PC-9 (cell line): ENCODE data around the gene MZT2B. TPM values are rescaled to one million over a fixed set of nuclear protein-coding genes. Genes with fewer than 3 reads are reported as not detected.
"Not testable (repeated sequence)": the region's sequence is repeated elsewhere in the genome, so short reads cannot be mapped to it uniquely, and the experiment has no call there.

Experiments
- BruUV-seq: library from RNA; stranded (reverse); fragments of 400-500 nt; replicated peaks from 2 replicates; lab custom pipeline; 2021; lab: Mats Ljungman, UMichigan
- CTCF ChIA-PET: fragments of 300-600 bp; sonication (Branson Sonifier 250); formaldehyde crosslinking; loops from one replicate; lab custom pipeline; 2022; ENCODE audit warnings: antibody characterized with exemption; lab: Charles Lee
- POLR2A ChIA-PET: fragments of 300-600 bp; sonication (Branson Sonifier 250); formaldehyde crosslinking; loops from one replicate; lab custom pipeline; 2022; ENCODE audit warnings: antibody characterized with exemption; ENCODE audit not compliant: unreplicated experiment; lab: Charles Lee
- DNase-seq, 2 experiments: peaks; one replicate each; pipeline versions ENCODE4 v3.0.0 to v3.0.0-alpha.2; 2015 to 2022; ENCODE audit warnings: mixed read lengths in 1 of 2
- H2AFZ ChIP-seq: fragments of 200-600 bp; sonication (generic); 2 replicates; pipeline ENCODE4 v1.8.1; 2017; ENCODE audit warnings: antibody characterized with exemption
- H3F3A ChIP-seq: fragments of 200-600 bp; sonication (generic); 2 replicates; pipeline ENCODE4 v1.8.1; 2017; ENCODE audit warnings: antibody characterized with exemption, mild to moderate bottlenecking, low read depth; ENCODE audit not compliant: insufficient read depth
- H3K27ac ChIP-seq: fragments of 200-600 bp; sonication (generic); 2 replicates; pipeline ENCODE4 v1.6.1; 2016; ENCODE audit warnings: mixed run types
- H3K27me3 ChIP-seq: fragments of 200-600 bp; sonication (generic); 2 replicates; pipeline ENCODE4 v1.6.1; 2016; ENCODE audit warnings: low read depth, mixed run types; ENCODE audit not compliant: insufficient read depth
- H3K36me3 ChIP-seq: fragments of 200-600 bp; sonication (generic); 2 replicates; pipeline ENCODE4 v1.6.1; 2016; ENCODE audit warnings: low read depth, mixed run types
- H3K4me1 ChIP-seq: fragments of 200-600 bp; sonication (generic); replicated peaks from 2 replicates; pipeline ENCODE4 v1.6.1; 2016; ENCODE audit warnings: mixed run types; ENCODE audit not compliant: insufficient read depth
- H3K4me2 ChIP-seq: fragments of 200-600 bp; sonication (generic); 2 replicates; pipeline ENCODE4 v1.6.1; 2017; ENCODE audit warnings: mixed run types
- H3K4me3 ChIP-seq: fragments of 200-600 bp; sonication (generic); 2 replicates; pipeline ENCODE4 v1.6.1; 2016; ENCODE audit warnings: mixed run types
- H3K79me2 ChIP-seq: fragments of 200-600 bp; sonication (generic); 2 replicates; pipeline ENCODE4 v1.6.1; 2017; ENCODE audit warnings: low read depth, mixed run types
- H3K9me2 ChIP-seq: fragments of 200-600 bp; sonication (generic); 2 replicates; pipeline ENCODE4 v1.8.1; 2017; ENCODE audit warnings: mild to moderate bottlenecking; ENCODE audit not compliant: insufficient read depth
- H3K9me3 ChIP-seq: fragments of 200-600 bp; sonication (generic); 2 replicates; pipeline ENCODE4 v1.8.1; 2016; ENCODE audit warnings: low read depth; ENCODE audit not compliant: insufficient read depth
- H4K20me1 ChIP-seq: fragments of 200-600 bp; sonication (generic); 2 replicates; pipeline ENCODE4 v1.8.1; 2017; ENCODE audit not compliant: insufficient read depth
- intact Hi-C: fragments of 100-400 bp; cut with micrococcal nuclease; formaldehyde crosslinking; loops from one replicate; pipeline ENCODE4 v1.10.0; 2022; ENCODE audit not compliant: unreplicated experiment
- total RNA-seq: library from RNA; stranded (reverse); gene quantifications from 2 replicates; pipeline ENCODE4 v1.2.3, GENCODE V29; 2021

Gene MZT2B
- total RNA-seq, 1 experiment from 2014 or later, result 313 TPM

DNA sequence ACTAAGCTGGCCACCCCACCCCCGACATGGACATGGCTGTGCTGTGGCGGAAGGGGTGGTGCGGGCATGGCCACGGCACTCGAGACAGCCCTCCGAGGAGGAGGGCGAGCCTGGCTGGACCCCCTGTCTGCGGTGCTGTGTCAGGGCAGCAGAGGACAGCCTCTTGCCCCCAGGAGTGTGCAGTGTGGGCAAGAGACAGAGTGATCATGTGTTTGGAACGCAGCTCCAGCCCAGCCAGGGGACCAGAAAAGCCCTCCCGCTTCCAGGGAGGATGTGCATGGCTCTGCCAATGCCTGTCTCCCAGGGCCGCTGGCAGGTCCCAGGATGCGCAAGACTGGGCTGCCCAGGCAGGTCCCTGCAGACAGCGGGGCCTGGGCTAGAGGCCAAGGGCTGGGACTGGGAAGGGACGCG lies 43.2 kb upstream of the MZT2B start:
- H2AFZ ChIP-seq, BruUV-seq, H4K20me1 ChIP-seq, H3K4me2 ChIP-seq, DNase-seq, H3K4me1 ChIP-seq, H3K9me2 ChIP-seq, intact Hi-C loops, H3K36me3 ChIP-seq, H3F3A ChIP-seq, H3K27me3 ChIP-seq, H3K27ac ChIP-seq, CTCF ChIA-PET, H3K4me3 ChIP-seq, POLR2A ChIA-PET, H3K9me3 ChIP-seq, H3K79me2 ChIP-seq: not testable (repeated sequence)

DNA sequence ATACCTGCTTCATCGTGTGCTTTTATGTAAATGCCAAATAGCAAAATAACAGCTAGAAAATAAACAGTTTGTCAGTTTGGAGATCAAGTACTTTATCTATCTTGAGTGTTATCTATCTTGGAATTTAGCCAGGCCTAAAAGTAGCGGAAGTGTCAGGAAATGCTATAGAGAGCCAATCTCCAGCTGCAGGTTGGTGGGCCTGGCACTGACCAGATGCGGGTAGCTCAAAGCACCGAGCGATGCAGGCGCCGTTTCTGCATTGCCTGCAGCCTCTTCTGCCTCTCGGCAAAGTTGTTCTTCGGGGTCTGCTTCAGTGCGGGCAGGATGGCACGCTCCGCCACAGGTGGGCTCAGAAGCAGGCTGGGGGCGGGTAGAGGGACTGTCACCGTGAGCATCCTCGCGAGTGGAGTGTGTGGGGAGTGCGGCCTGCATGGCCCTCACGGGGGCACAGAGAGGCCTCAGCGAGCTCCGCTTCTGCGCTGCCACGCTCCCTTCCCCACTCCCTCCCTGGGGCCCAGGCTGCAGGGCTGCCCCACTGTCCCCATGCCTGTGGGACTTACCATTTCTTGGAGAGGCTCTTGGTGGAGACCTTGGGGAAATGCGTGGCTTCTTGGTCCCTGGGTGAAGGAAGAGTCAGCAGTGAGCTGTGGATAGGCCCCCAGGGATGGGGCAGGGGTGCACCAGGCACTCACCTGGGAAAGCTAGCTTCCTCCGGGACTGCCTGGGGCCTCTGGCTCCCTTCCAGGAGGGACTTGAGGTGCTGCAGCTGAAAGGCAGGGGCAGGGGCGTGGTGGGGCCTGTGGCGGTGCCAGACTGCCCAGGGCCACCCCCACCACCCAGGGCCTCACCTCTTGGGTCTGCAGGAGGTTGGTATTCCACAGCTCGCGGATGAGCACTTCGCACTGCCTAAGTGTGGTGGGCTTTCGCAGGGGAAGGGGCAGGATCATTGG lies 42.5 kb upstream of the MZT2B start:
- intact Hi-C loops, DNase-seq, H3K27me3 ChIP-seq, BruUV-seq, H4K20me1 ChIP-seq, CTCF ChIA-PET, H3K4me3 ChIP-seq, H3K4me2 ChIP-seq, H3F3A ChIP-seq, H3K9me2 ChIP-seq, H2AFZ ChIP-seq, H3K36me3 ChIP-seq, H3K27ac ChIP-seq, POLR2A ChIA-PET, H3K79me2 ChIP-seq, H3K9me3 ChIP-seq, H3K4me1 ChIP-seq: not testable (repeated sequence)

DNA sequence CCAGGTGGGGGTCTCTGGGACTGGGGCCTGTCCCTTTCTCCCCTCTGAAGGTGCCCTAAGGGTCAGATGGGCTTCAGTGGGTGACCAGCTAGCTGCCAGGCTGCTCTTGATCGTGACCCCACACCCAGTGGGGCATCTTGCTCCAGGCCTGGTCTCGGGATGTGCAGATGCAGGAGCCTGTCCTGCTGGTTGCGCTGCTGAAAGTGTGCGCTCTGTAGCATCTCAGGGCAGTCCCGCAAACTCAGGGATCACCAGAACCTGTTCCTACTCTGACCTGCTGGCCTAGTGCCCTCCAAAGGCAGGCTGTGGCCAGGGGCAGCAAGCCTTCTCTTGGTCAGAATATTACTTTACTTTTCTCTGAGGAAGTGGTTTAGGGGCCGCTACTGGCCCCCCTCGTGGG lies 41.5 kb upstream of the MZT2B start:
- DNase-seq, H4K20me1 ChIP-seq, H3K4me1 ChIP-seq, H3K27me3 ChIP-seq, H3K9me2 ChIP-seq, intact Hi-C loops, H3F3A ChIP-seq, BruUV-seq, H3K4me2 ChIP-seq, H3K36me3 ChIP-seq, H3K4me3 ChIP-seq, POLR2A ChIA-PET, H3K9me3 ChIP-seq, H2AFZ ChIP-seq, H3K27ac ChIP-seq, H3K79me2 ChIP-seq, CTCF ChIA-PET: not testable (repeated sequence)

DNA sequence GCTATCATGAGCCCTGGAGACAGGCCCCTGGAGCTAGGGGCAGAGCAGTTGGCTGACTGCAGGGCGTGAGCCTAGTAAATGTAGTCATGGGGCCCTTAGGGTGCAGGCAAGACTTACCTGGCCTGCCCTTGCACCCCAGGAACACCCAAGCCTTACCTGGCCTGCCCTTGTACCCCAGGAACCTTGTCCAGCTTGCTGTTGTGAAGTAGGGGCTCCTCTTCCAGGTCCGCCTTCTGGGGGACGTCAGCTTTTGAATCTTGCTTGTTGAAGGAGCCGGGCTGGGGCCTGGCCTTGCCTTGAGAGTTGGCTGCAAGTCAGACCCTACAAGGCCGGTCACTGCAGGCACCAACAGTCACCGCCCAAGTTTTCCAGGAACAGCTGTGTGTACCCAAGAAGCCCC lies 41.1 kb upstream of the MZT2B start:
- intact Hi-C loops, H3K36me3 ChIP-seq, H3K79me2 ChIP-seq, DNase-seq, BruUV-seq, H3K4me2 ChIP-seq, H3F3A ChIP-seq, CTCF ChIA-PET, H3K9me3 ChIP-seq, H3K27ac ChIP-seq, H3K27me3 ChIP-seq, H3K9me2 ChIP-seq, POLR2A ChIA-PET, H4K20me1 ChIP-seq, H3K4me1 ChIP-seq, H2AFZ ChIP-seq, H3K4me3 ChIP-seq: not testable (repeated sequence)

DNA sequence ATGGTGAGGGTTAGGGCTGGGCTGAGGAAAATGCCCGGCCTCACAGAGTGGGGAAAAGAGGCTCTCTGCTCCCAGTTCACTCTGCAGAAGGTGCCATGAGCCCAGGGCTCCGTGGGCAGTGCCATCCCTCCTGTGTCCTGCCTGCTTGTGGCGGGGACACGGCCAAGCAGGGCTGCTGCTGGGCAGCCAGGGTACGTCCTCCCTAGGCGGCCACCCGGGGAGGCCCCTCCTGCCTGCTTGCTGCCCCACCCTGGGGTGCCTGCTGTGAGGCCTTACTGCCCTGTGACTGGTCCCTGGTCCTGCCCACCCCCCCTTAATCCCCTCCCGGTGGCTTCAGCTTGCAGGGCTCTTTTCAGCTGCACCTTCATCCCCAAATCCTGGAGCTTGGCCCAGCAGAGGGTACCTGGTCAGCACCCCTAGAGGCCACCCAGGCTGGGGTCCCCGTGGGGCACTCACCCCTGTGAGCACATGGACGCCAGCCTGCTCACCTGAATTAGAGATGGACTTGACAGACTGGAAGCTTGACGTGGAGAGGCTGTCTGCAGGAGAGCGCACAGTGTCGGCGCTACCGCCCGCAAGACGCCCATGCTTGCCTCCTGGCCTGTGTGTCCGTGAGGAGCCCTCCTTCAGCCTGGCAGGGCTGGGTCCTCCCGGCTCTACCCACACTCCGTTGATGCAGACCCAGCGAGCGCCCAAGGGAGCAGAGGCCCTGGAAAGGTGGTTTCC lies 40.3 kb upstream of the MZT2B start:
- H3K27me3 ChIP-seq, H3K4me1 ChIP-seq, H3K9me3 ChIP-seq, H2AFZ ChIP-seq, H3K27ac ChIP-seq, intact Hi-C loops, H3K4me2 ChIP-seq, POLR2A ChIA-PET, H4K20me1 ChIP-seq, DNase-seq, BruUV-seq, H3F3A ChIP-seq, H3K9me2 ChIP-seq, H3K4me3 ChIP-seq, H3K36me3 ChIP-seq, CTCF ChIA-PET, H3K79me2 ChIP-seq: not testable (repeated sequence)

DNA sequence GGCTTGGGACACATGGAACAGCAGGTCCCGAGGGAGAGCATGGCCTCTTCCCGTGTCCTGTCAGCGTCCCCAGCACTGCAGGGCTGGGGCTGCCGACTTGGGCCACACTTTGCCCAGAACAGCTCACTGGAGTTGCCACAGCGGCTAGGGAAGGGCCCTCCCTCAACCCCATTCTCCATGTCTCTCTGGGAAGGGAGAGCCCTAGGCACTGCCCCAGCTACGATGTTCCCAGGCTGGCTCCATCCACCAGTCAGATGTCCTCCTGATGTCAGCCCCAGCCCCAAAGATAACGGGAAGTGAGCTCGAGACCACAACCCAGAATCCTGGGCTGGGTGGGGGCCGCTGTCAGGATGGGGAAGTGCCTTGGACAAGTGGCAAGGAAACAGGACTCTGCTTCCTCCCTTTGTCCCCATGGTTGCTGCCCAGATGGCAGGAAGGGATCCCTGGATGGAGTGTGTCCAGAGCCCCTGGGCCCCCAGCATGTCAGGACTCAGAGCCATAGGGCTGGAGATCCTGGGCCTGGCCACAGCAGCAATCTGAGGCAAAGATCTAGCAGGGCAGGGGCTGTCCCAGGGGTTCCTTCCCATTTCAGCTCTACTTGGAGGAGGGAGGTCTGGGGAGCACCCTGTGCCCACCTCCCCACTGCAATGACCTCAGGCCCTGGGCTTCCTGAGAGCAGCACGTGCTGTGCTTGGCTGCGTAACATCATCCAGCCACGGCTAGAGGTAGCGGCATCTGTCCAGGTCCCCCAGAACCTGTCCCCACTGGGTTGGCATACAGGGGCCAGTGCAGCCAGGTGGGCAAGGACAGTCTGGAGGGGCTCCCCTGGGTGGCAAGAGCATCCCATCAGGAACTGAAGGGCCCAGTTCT lies 39.4 kb upstream of the MZT2B start:
- H3K27me3 ChIP-seq, H3K9me3 ChIP-seq, POLR2A ChIA-PET, H2AFZ ChIP-seq, H3K4me3 ChIP-seq, H3K9me2 ChIP-seq, H3F3A ChIP-seq, H4K20me1 ChIP-seq, H3K4me2 ChIP-seq, intact Hi-C loops, H3K79me2 ChIP-seq, H3K4me1 ChIP-seq, CTCF ChIA-PET, H3K27ac ChIP-seq, DNase-seq, BruUV-seq, H3K36me3 ChIP-seq: not testable (repeated sequence)
